ENCODE results near the gene OR5AU1. TPM values are rescaled to one million over a fixed set of nuclear protein-coding genes. Genes with fewer than 3 reads are reported as not detected.

The OR5AU1 gene
- polyA plus RNA-seq, 1 of the 3 experiments (the other 2 are of a cell fraction): not detected

- 53% methylated on average over 4 of the region's 5 CpGs for WGBS (ENCODE audit: low lambda C conversion rate)
- CTCF ChIA-PET: interaction anchor here (0.6 to 20.5 kb wide), 11 partner anchors 13 to 137 kb away, joined by 3 to 555 read pairs (median 4); partner anchors contain the start of genes ARHGEF40 and NDRG2
Measured at GRCh38 chr14:21107283-21107800, 48.5 kb downstream of the OR5AU1 start.

More at GRCh38 chr14:21107283-21107800, 48.5 kb downstream of the OR5AU1 start:
- Histone ChIP-seq H3K4me2 (no peak overlapping the region), H3K79me2 (ENCODE audit: insufficient read depth) (no peaks in the 10 kb centered on the region), H3K27ac (ENCODE audit: low read depth in 2 of 2, low read length in 1 of 2) (peak overlapping the region in 1 of 2 experiments; percentile 19; a peak in 2 of 4 replicates), H3K9ac (no peak overlapping the region), H3K4me3 (ENCODE audit: low read depth in 2 of 2, low read length in 1 of 2) (no peak overlapping the region), H3F3A (replicated peaks; ENCODE audit: insufficient read depth) (peaks cover 10% of the 10 kb centered on the region), H2AFZ (ENCODE audit: low read depth) (peak overlapping the region; percentile 85), H3K27me3 (ENCODE audit: insufficient read depth) (no peaks in the 10 kb centered on the region), H3K9me2 (no peaks in the 10 kb centered on the region), H3K4me1 (ENCODE audit: control insufficient read depth in 1 of 2, insufficient read depth in 2 of 2, low read depth in 1 of 2, low read length in 1 of 2) (peaks cover 10 to 27% of the 10 kb centered on the region in 2 experiments), H3K36me3 (replicated peaks in 1 of 2; ENCODE audit: control insufficient read depth in 1 of 2, insufficient read depth in 2 of 2, low read length in 1 of 2) (no peaks in the 10 kb centered on the region), H3K9me3 (no peaks in the 10 kb centered on the region), H4K20me1 (ENCODE audit: insufficient read depth) (no peaks in the 10 kb centered on the region)
- POLR2A ChIA-PET: no interaction called here
- TF ChIP-seq GABPA (IDR thresholded peaks at IDR 0.05; ENCODE audit: low read depth) (no peak), FOSL2 (IDR thresholded peaks at IDR 0.05; ENCODE audit: borderline replicate concordance, low read depth) (no peak), MEF2A (IDR thresholded peaks at IDR 0.05; ENCODE audit: borderline replicate concordance, low read depth) (no peak), EP300 (IDR thresholded peaks at IDR 0.05; ENCODE audit: borderline replicate concordance in 1 of 2, low read depth in 1 of 2, low read length in 1 of 2) (no peak), RCOR1 (IDR thresholded peaks at IDR 0.05; ENCODE audit: low read length) (no peak), GATA2 (CRISPR knock-in tag; IDR thresholded peaks at IDR 0.05) (no peak), REST (IDR thresholded peaks at IDR 0.05; ENCODE audit: low read depth, low read length) (no peak), MXI1 (IDR thresholded peaks at IDR 0.05; ENCODE audit: low read depth, low read length) (no peak), USF2 (IDR thresholded peaks at IDR 0.05; ENCODE audit: borderline replicate concordance, low read depth, low read length) (no peak), TCF12 (IDR thresholded peaks at IDR 0.05) (no peak), POLR2AphosphoS5 (IDR thresholded peaks at IDR 0.05; ENCODE audit: low read depth, low read length) (no peak), CTCF (IDR thresholded peaks at IDR 0.05) (no peak), FOXJ3 (CRISPR knock-in tag; IDR thresholded peaks at IDR 0.05) (no peak), EZH2phosphoT487 (IDR thresholded peaks at IDR 0.05; ENCODE audit: borderline replicate concordance, low read depth) (no peak), ELF1 (IDR thresholded peaks at IDR 0.05) (no peak), ZBTB33 (IDR thresholded peaks at IDR 0.05; ENCODE audit: borderline replicate concordance, low read depth) (no peak), TAF1 (IDR thresholded peaks at IDR 0.05; ENCODE audit: borderline replicate concordance, low read depth, low read length) (no peak), RAD21 (IDR thresholded peaks at IDR 0.05; ENCODE audit: low read length) (no peak)
- no peak for DNase-seq

Measured in SK-N-SH (cell line).